NB4 (cell line): ENCODE measurements around the gene TMC3.

ENCODE experiments used
- CTCF ChIP-seq: IDR thresholded peaks from one replicate; pipeline ENCODE4 v1.5.1; 2012; ENCODE audit warnings: low read depth, low read length
- MAX ChIP-seq: IDR thresholded peaks from 2 replicates; pipeline ENCODE4 v1.6.1; 2011; ENCODE audit warnings: low read depth, low read length
- MYC ChIP-seq: IDR thresholded peaks from 2 replicates; pipeline ENCODE4 v1.6.1; 2011; ENCODE audit warnings: low read depth, low read length
- POLR2A ChIP-seq: IDR thresholded peaks from 2 replicates; pipeline ENCODE4 v1.6.1; 2011; ENCODE audit warnings: mild to moderate bottlenecking; ENCODE audit not compliant: insufficient read length; ENCODE audit errors: extremely low read depth

DNA sequence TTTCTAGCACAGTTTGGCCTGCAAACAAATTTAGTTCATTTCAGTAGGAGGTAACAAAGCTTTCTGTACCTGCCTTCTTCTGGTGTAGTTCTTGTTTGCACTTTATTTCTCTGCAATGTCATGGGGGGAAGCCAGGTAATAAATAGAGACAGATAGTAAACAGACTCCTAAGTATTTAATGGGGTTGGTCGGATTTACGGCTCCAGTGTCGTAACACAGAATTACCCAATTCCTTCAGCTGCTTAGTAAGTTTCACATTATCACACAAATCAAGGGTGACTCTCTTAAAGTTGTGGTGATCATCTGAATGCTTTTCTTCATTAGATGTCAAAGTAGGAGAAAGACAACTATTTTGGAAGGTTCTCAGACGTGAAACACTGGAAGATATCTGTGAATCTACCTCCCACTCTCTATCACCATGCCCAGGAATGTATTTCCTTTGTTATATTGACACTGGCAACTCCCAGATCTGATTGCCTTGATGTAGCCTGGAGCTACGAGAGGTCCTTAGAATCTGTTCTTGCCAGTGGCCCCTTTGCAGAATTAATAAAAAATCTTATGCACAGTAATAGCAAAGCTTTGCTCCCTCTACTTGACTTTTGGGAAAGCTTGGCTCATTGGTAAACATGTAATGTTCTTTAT, 25.0 kb upstream of the TMC3 start:
- TF ChIP-seq CTCF: no peak
- TF ChIP-seq MAX: no peak
- no peak for TF ChIP-seq POLR2A
- TF ChIP-seq MYC: no peak
